BJ (cell line): ENCODE measurements around the gene PVALB. TPM values are rescaled to one million over a fixed set of nuclear protein-coding genes. Genes with fewer than 3 reads are reported as not detected.

ENCODE experiments used
- CTCF ChIA-PET: fragments of 350-600 bp; formaldehyde crosslinking; extraction: SDS; loops from one replicate; lab custom pipeline; 2021; ENCODE audit warnings: antibody characterized with exemption, inconsistent platforms; lab: Yijun Ruan, JAX
- POLR2A ChIA-PET: fragments of 300-600 bp; sonication (Branson Sonifier 250); formaldehyde crosslinking; extraction: SDS; loops from one replicate; lab custom pipeline; 2021; ENCODE audit warnings: antibody characterized with exemption; lab: Charles Lee
- DNase-seq: peaks from one replicate; pipeline ENCODE4 v3.0.0-alpha.2; 2011; ENCODE audit warnings: low read depth
- H3K27me3 ChIP-seq: 2 replicates; pipeline ENCODE4 v1.6.0; 2011; ENCODE audit warnings: low read length; ENCODE audit not compliant: control insufficient read depth, insufficient read depth
- H3K36me3 ChIP-seq: 2 replicates; pipeline ENCODE4 v1.5.1; 2011; ENCODE audit warnings: low read length; ENCODE audit not compliant: control insufficient read depth, insufficient read depth
- H3K4me3 ChIP-seq: 2 replicates; pipeline ENCODE4 v1.5.1; 2011; ENCODE audit warnings: low read depth, mild to moderate bottlenecking, control low read depth, low read length
- polyA plus RNA-seq: library from polyadenylated mRNA; depleted of rRNA; stranded (reverse); fragments of >200 nt; gene quantifications from 2 replicates; pipeline ENCODE4 v1.2.3, GENCODE V29; 2011
- TF ChIP-seq, protein P1 (sequence below): IDR thresholded peaks from 2 replicates; pipeline ENCODE4 v1.5.1; 2011; ENCODE audit warnings: low read depth, mild to moderate bottlenecking, control low read depth, inconsistent platforms, low read length, moderate library complexity; ENCODE audit not compliant: insufficient read depth

PVALB gene
- polyA plus RNA-seq, 1 experiment, result not detected

DNA sequence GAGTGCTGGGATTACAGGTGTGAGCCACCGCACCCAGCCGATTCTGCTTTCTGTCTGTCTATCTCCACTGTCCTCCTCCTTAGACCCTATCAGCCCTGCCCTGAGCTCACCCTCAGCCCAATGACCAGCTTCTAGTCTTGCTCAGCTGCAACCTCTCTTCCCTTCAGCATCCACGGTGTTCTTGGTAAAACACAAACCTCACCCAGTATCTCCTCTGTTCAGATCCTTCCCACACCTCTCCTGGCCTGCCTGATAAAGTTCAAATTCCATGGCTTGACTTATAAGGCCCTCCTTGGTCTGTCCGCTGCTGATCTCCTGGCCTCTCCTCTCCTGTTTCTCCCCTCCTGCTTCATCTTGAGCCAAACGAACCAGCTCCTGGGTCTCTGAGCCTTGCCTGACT is 29.4 kb upstream of the PVALB start:
- Histone ChIP-seq H3K36me3 (no peaks in the 10 kb centered on the region), H3K27me3 (peaks cover 15% of the 10 kb centered on the region), H3K4me3 (no peak overlapping the region)
- ChIA-PET CTCF (interaction anchor here (0.6 to 5.4 kb wide), 2 partner anchors 11 to 283 kb away, joined by 4 to 58 read pairs; no protein-coding TSS in a partner anchor), POLR2A (no interaction called here)
- DNase-seq, result no peak
- TF ChIP-seq, protein P1, sequence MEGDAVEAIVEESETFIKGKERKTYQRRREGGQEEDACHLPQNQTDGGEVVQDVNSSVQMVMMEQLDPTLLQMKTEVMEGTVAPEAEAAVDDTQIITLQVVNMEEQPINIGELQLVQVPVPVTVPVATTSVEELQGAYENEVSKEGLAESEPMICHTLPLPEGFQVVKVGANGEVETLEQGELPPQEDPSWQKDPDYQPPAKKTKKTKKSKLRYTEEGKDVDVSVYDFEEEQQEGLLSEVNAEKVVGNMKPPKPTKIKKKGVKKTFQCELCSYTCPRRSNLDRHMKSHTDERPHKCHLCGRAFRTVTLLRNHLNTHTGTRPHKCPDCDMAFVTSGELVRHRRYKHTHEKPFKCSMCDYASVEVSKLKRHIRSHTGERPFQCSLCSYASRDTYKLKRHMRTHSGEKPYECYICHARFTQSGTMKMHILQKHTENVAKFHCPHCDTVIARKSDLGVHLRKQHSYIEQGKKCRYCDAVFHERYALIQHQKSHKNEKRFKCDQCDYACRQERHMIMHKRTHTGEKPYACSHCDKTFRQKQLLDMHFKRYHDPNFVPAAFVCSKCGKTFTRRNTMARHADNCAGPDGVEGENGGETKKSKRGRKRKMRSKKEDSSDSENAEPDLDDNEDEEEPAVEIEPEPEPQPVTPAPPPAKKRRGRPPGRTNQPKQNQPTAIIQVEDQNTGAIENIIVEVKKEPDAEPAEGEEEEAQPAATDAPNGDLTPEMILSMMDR, result no peak

DNA sequence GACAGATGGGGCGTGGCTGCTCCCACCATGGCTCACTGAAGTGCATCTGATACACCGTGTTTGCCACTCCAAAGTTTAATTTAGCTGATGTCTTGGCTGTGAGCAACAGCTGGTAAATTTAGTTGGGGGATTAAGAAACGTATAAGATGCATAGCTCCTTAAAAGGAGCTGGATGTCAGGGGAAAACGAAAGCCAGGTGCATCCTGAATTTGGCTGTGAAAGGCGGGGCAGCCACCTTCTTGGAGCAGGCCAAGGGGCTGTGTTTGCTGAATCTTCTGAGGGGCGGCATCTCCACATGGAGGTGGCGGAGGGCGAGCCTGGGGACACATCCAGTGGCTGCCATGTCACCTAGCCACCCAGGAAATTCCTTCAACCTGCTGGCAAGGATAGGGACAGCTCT is 23.3 kb upstream of the PVALB start:
- CTCF ChIA-PET, result interaction anchor here (1.4 to 4.5 kb wide), 2 partner anchors 16 to 18 kb away, joined by 3 to 25 read pairs; no protein-coding TSS in a partner anchor
- H3K36me3 ChIP-seq, result no peaks in the 10 kb centered on the region
- H3K4me3 ChIP-seq, result no peak overlapping the region
- H3K27me3 ChIP-seq, result peaks cover 3% of the 10 kb centered on the region; the same call in 1 of the 2 replicates
- no peak for DNase-seq
- POLR2A ChIA-PET, result no interaction called here
- TF ChIP-seq, protein P1, result no peak

DNA sequence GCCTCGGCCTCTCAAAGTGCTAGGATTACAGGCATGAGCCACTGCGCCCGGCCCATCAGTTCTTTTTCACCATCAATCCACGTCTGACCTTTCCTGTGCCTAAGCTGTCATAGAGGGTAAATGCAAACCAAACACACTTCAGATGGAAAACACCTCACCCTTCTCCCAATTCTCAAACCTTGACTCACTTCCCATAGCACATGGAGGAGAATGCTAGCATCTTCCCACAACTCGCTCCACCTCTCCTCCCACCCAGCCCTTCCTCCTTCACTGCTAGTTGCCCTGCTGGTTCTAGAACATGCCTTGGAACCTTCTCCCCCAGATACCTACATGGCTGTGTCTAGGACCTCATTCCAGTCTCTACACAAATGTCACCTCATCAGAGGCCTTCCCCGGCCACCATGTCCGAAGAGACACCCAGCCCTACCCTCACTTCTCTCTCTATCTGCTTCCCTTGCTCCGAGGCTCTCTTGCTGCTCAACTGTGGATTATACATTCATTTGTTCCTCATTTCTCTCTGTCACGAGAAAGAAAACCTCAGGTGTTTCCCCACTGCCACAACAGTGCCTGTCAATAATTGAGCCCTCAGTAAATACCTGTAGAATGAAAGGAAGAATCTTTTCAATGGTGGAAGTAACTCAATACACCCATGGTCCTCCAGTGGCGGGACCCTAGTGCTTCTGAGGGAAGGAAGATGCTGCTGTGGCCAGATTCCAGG is 22.7 kb upstream of the PVALB start:
- CTCF ChIA-PET, result interaction anchor here (1.4 to 4.5 kb wide), 2 partner anchors 17 to 18 kb away, joined by 3 to 25 read pairs; no protein-coding TSS in a partner anchor
- TF ChIP-seq, protein P1, result no peak
- DNase-seq, result no peak
- POLR2A ChIA-PET, result no interaction called here
- Histone ChIP-seq H3K36me3 (no peaks in the 10 kb centered on the region), H3K4me3 (no peak overlapping the region), H3K27me3 (no peaks in the 10 kb centered on the region; the same call in 1 of the 2 replicates)

DNA sequence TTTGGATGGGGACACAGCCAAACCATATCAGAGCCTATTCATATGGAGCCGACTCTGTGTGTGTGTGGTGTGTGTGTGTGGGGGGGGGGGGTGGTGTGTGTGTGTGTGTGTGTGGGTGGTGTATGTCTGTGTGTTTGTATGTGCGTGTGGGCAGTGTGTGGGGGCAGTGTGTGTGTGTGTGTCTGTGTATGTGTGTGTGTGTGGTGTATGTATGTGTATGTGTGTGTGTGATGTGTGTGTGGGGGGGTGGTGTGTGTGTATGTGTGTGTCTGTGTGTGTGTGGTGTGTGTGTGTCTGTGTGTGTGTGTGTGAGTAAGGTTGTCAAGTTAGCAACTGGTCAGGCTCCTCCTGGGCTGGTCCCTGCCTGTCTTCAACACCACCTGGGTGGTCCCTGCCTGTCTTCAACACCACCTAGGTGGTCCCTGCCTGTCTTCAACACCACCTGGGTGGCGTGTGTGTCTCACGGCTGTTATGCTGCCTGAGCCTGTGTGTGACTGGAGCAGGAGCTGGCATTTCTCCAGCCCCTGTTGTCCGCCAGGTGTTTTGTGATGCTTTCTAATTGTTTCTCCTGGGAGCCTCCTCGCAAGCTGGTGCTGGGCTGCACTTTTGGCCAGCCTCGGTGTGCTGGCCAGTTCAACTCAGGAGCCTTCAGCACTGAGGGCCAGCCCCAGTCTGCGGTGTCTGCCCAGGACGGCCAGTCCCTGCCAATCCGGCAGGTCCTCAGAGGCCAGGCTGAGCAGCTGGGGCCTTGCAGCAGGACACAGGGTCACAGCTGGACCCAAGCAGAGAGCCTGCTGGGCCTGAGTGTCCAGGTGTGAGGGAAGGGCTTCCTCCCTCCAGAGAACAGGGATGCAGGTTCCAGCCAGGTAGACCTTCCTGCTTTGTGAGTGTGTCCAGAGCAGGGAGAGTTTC is 21.5 kb upstream of the PVALB start:
- Histone ChIP-seq H3K27me3 (no peaks in the 10 kb centered on the region), H3K36me3 (no peaks in the 10 kb centered on the region), H3K4me3 (no peak overlapping the region)
- DNase-seq, result no peak
- ChIA-PET POLR2A (no interaction called here), CTCF (interaction anchor here (2.5 to 4.5 kb wide), 2 partner anchors 18 kb away, joined by 16 to 25 read pairs; no protein-coding TSS in a partner anchor)
- TF ChIP-seq, protein P1, result no peak

DNA sequence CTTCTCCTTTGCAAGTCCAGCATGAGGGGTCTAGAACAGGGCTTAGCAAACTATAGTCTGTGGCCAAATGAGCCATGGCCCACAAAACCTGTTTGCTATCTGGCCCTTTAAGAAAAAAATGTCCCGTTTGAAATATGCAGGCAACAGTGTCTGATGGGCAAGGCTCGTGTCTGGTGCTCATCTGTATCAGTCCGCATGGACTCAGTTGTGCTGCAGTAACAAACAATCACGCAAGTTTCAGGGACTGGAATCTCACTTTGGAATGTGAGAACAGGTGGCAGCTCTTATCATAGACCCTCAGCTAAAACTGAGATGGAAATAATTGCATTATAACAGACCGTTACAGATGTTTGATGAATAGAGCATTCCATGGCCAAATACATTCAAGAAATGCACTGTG is 19.1 kb upstream of the PVALB start:
- Histone ChIP-seq H3K36me3 (no peaks in the 10 kb centered on the region), H3K27me3 (0 out of 2 replicates have a peak, but pooled peaks cover 2% of the 10 kb centered on the region), H3K4me3 (no peak overlapping the region)
- POLR2A ChIA-PET, result no interaction called here
- CTCF ChIA-PET, result interaction anchor here (1.8 to 2.5 kb wide), 2 partner anchors 20 to 54 kb away, joined by 6 to 16 read pairs; no protein-coding TSS in a partner anchor
- TF ChIP-seq, protein P1, result no peak
- no peak for DNase-seq
